ENCODE data around the gene RNASE1.
"Not testable (repeated sequence)": the region's sequence is repeated elsewhere in the genome, so short reads cannot be mapped to it uniquely, and the experiment has no call there.

The RNASE1 gene

DNA sequence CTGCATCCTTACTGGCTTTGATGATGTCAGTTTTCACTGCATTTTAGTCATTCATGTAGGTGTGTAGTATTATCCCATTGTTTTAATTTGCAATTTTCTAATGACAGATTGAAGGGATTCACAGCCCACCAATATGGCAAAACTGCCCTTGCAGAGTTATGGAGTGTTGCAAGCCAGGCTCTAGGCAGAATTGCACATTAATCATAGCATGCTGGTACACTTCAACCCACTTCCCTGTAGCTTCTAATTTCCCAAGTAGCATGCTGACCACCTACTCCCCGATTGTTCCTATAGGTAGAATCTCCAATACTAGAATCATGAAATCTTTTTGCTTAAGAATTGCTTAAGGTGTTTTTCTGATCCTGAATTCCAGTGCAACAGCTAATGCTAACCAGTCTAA is 26.7 kb downstream of the RNASE1 start:
- no peak for TF ChIP-seq CTCF (IDR thresholded peaks at IDR 0.05; ENCODE audit: low read depth, low read length, missing control alignments)
- no peak for DNase-seq (ENCODE audit: low read depth)
- in situ Hi-C loops (cut with HindIII; ENCODE audit: low sequenced_read_pairs), result no loop called here
- no peak overlapping the region for H3K4me3 ChIP-seq (ENCODE audit: low read depth, low read length)

GRCh38 chr14:20775043-20775442 is 27.6 kb downstream of the RNASE1 start:
- in situ Hi-C loops (cut with HindIII; ENCODE audit: low sequenced_read_pairs), result no loop called here
- TF ChIP-seq CTCF (IDR thresholded peaks at IDR 0.05; ENCODE audit: low read depth, low read length, missing control alignments), result no peak
- H3K4me3 ChIP-seq (ENCODE audit: low read depth, low read length), result no peak overlapping the region
- DNase-seq (ENCODE audit: low read depth), result no peak

- in situ Hi-C loops (cut with HindIII; ENCODE audit: low sequenced_read_pairs), result no loop called here
- DNase-seq (ENCODE audit: low read depth), result no peak
- no peak for TF ChIP-seq CTCF (IDR thresholded peaks at IDR 0.05; ENCODE audit: low read depth, low read length, missing control alignments)
- no peak overlapping the region for H3K4me3 ChIP-seq (ENCODE audit: low read depth, low read length)
These were observed 28.3 kb downstream of the RNASE1 start for GRCh38 chr14:20774258-20774824.

DNA sequence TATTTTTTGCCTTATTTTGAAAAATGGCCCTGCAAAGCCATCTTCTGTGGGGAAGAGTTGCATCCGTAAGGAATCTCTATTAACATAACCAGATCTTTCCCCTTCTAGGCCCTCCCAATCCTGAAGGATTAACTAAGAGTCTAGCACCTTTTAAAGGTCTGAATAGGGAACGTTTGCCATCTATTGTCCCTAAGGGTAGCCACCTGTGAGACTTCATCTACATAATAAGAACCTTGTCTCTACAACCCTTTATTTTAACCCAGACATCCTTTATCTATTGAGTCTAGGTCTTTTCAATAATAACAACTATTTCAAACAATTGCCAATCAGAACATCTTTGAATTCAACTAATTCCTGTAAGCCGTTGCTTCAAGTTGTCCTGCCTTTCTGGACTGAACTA is 30.0 kb downstream of the RNASE1 start:
- TF ChIP-seq CTCF (IDR thresholded peaks at IDR 0.05; ENCODE audit: low read depth, low read length, missing control alignments), result no peak

GRCh38 chr14:20769421-20769820 is 33.2 kb downstream of the RNASE1 start:
- DNase-seq (ENCODE audit: low read depth), result no peak
- no peak for TF ChIP-seq CTCF (IDR thresholded peaks at IDR 0.05; ENCODE audit: low read depth, low read length, missing control alignments)
- H3K4me3 ChIP-seq (ENCODE audit: low read depth, low read length), result no peak overlapping the region
- in situ Hi-C loops (cut with HindIII; ENCODE audit: low sequenced_read_pairs), result no loop called here

More for the DNA sequence above, 30.0 kb downstream of the RNASE1 start:
- in situ Hi-C loops (cut with HindIII; ENCODE audit: low sequenced_read_pairs), result no loop called here
- DNase-seq (ENCODE audit: low read depth), result no peak
- no peak overlapping the region for H3K4me3 ChIP-seq (ENCODE audit: low read depth, low read length)

- no peak for DNase-seq (ENCODE audit: low read depth)
- in situ Hi-C loops (cut with HindIII; ENCODE audit: low sequenced_read_pairs), result no loop called here
- no peak overlapping the region for H3K4me3 ChIP-seq (ENCODE audit: low read depth, low read length)
- no peak for TF ChIP-seq CTCF (IDR thresholded peaks at IDR 0.05; ENCODE audit: low read depth, low read length, missing control alignments)
These were observed 34.1 kb downstream of the RNASE1 start for GRCh38 chr14:20768593-20768892.

DNA sequence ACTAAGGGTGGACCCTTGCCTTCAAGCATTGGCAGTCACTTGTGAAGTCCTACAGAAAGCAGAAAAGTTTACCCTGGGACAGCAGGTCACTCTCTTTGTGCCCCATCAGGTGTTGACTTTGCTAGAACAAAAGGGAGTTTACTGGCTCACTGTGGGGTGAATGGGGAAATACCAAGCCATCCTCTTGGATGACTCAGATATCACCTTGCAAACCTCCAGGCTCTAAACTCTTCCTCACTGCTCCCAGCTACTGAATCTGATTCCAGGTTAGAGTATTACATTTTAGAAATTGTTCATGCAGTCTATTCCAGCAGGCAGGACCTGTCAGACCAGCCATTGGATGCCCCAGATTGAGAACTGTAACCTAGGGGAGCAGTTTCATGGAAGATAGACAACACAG is 41.7 kb downstream of the RNASE1 start:
- TF ChIP-seq CTCF (IDR thresholded peaks at IDR 0.05; ENCODE audit: low read depth, low read length, missing control alignments), result no peak
- H3K4me3 ChIP-seq (ENCODE audit: low read depth, low read length), result no peak overlapping the region
- DNase-seq (ENCODE audit: low read depth), result no peak
- in situ Hi-C loops (cut with HindIII; ENCODE audit: low sequenced_read_pairs), result no loop called here

- DNase-seq (ENCODE audit: low read depth); H3K4me3 ChIP-seq (ENCODE audit: low read depth, low read length); in situ Hi-C loops (cut with HindIII; ENCODE audit: low sequenced_read_pairs): not testable (repeated sequence)
These were observed 43.2 kb downstream of the RNASE1 start for GRCh38 chr14:20759465-20759864.
